HG02798 (cell line): ENCODE measurements around the gene CSHL1.
A peak's percentile ranks its signal among the peaks of the same experiment; 100 is the strongest.
"Not testable (repeated sequence)": the region's sequence is repeated elsewhere in the genome, so short reads cannot be mapped to it uniquely, and the experiment has no call there.

Experiments
- ATAC-seq: cut with Tn5 transposase; IDR thresholded peaks from one replicate; pipeline ENCODE4 v1.9.1; 2021; ENCODE audit warnings: mild to moderate bottlenecking; ENCODE audit not compliant: unreplicated experiment, poor library complexity

The CSHL1 gene

DNA sequence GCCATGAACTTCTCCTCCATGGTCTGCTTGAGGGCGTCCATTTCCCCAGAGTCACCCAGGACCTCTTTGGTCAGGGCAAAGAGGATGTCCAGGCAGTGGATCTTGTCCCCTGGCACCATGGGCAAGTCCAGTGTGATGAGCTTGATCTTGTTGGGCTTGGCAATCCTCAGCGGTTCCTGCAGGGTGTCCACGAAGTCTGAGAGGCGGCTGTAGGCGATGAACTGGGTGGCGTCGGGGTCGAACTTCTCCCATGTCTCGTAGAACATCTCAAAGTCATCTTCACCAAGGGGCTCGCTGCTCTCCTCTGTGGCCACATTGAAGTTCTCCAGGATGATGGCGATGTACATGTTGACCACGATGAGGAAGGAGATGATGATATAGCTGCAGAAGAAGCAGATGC, 30.1 kb upstream of the CSHL1 start:
- no peak for ATAC-seq

DNA sequence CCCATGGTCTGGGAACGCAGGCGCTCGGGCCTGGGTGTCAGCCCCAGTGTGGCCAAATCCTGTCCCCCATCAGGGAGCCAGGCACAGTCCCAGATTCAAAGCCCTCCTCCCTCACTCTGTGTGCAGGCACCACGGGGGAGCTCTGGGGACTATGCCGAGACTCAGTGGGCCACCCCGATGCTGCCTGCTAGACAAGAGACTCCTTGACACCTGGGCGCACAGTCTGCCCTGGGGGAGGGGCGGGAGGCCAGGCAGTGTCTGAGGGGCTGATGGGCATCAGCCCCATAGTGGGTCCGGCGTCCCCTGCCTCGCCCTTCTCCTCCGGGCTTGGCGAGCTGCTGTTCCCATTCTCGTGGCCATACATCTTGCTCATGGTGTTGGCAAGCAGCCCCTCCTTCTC, 29.5 kb upstream of the CSHL1 start:
- no peak for ATAC-seq

DNA sequence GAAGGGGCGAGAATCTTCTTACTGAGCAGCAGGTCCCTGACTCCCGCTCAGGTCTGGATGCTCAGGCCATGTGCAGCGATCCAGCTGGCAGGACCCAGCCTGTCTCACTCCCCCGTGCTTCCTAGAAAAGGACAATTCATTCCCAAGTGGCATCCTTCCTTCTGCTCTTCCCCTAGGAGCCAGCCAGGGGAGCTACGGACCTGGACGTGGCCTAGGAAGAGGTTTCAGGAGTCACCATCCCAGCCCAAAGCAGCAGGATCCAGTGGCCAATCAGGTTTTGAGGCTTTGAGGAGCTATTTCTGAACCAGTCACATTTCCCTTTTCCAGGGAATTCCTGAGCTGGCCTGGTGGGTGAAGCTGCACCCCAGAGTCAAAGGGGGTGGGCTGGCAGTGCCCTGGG, 28.8 kb upstream of the CSHL1 start:
- no peak for ATAC-seq

DNA sequence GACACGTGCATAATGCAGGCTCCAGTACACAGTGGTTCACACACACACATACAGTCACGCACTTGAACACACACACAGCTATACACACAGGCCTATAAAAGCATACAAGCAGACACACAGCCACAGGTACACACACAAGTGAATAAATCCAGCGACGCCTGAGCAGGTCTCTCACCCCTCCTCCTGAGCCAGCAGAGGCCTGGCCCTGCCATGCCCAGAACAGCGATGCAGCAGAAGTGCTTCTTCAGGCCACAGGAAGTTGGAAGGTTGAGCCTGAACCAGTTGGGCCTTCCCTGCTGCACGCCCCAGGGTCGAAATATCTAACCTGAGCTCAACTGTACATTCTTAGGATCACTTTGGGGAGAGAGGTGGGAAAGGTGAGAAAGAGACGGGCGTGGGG, 28.3 kb upstream of the CSHL1 start:
- ATAC-seq = no peak

DNA sequence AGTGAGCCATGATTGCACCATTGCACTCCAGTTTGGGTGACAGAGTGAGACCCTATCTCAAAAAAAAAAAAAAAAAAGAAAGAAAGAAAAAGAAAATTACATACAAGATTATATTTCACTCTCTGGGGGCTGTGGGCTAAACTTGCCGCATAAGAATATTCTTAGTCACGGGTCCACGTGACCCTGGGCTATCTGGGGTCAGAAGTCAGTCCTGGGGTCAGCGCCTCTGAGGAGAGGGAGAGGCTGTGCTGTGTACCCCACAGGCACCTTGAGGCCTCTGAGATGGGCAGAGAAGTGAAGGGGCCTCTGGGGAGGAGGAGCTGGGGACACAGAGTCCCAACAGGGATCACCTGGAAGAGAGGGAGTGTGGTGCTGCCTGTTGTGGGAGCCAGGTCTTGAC, 26.9 kb upstream of the CSHL1 start:
- no peak for ATAC-seq

DNA sequence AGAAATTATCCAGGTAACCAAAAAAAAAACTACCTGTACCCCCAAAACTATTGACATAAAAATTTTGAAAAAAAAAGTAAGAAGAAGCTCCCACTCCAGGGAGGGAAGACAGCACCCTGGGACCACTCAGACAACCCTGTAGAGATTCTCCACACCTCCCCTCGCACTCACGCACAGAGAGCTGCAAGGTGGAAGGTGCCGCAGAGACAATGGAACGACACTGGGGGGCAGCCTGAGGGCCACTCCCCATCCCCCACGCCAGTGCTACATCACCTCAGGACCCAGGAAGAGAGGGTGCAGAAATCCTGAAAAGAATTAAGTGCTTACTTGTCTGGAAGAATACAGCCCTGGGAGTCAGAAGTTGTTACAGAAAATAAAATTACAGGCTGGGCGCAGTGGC, 26.3 kb upstream of the CSHL1 start:
- ATAC-seq = no peak

DNA sequence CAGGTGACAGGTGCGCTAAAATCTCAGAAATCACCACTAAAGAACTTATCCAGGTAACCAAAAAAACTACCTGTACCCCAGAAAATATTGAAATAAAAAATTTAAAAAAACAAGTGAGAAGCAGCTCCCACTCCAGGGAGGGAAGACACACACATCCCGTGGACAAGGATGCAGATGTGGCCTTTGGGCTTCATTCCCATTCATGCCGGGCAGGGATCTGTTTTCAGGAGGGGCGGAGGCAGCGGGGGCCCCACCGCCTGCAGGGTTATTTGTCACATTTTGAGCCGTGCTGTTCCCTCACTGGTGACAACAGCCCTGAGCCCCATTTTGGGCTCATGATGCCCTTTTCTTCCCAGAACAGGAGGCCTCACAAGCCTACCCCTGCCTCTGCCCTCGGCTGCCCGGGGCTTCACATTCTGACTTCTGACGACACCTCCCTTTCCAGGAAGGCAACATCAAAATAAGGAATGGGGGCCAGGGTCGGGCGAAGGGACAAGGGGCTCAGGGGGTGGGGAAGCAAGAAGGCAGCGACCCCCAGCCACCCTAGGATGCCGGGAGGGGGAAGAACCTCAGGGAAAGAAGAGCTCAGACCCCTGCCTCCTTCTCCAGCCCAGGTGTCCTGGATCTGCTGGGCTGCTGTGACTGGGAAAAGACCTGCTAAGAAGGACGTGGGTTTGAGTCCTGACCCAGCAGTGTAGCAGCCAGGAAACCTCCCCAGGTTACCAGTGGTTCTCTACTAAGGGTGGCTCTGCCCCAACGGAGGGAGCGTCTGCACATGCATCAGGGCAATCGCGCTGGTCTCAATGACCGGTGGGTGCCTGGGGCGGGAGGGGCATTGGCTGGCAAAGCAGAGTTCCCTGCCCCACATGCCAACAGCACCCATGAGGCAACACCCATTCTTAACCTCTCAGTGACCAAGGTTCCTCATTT, 23.4 kb upstream of the CSHL1 start:
- ATAC-seq = no peak

DNA sequence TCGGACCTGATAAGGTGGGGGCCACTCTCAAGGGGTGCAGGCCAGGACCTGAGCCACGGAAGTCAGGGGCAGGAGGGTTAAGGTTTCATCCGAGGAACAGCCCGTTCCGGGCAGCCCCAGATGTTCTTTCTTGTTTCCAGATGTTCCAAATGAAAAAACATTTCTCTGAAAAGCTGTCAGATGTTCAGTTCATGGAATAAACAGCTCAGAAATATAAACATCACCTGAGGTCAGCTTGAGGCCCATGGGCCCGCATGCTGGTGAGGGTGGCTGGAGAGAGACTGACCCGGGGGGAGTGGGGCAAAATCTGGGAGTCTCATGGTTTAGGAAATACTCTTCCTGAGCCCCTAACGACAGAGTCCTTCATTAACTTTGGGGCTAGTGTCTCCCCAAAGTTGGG, 22.5 kb upstream of the CSHL1 start:
- ATAC-seq = no peak

DNA sequence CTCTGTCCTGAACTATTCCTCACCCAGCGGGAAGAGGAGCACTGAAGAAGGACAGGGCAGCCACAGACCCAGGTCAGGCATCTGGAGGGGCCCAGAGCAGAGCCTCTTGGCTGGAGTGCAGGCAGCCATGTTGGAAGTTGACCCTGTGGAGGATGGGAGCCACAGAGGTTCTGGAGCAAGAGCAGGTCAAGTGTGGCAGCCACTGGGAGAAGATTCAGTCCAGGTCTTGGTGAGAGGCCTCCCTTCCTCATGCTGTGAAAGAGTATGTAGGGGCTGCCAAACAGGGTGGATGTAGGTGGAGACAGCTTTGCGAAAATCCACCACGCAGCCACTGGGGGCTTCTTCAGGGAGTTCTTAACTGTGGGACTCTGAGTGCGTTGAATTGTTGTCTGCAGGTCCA, 21.7 kb upstream of the CSHL1 start:
- no peak for ATAC-seq

DNA sequence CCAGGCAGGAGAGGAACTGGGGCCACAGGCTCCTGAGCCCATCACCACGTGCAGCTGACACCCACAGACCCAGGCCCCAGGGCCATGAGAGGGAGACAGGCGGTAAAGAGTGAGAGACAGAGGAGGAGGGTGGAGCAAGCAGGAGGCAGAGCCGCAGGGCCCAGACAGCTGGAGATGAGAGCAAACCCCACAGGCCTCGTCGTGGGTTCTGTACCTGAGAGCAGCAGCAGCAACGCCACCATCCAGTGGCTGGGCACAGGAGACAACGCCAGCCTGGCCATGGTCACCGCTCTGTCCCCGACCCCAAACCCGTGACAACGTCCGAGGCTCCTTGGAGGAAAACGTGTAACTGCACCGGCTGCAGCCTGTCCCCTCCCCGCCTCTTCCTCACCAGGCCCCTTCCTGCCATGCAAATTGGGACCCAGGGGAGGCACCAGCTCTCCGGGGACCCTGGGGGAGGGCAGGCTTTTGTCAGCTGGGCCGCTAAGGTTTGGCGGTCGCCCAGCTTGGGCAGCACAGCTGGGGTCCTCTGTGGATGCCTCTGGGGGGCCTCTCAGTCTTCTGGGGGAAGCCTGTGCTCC, 21.0 kb upstream of the CSHL1 start, which contains the start of gene CD79B:
CD79B (minus strand) TSS at position 351 of the 581 bp plus-strand sequence; CDS start at position 281, 70 bp downstream.
- peak; percentile 85 for ATAC-seq

DNA sequence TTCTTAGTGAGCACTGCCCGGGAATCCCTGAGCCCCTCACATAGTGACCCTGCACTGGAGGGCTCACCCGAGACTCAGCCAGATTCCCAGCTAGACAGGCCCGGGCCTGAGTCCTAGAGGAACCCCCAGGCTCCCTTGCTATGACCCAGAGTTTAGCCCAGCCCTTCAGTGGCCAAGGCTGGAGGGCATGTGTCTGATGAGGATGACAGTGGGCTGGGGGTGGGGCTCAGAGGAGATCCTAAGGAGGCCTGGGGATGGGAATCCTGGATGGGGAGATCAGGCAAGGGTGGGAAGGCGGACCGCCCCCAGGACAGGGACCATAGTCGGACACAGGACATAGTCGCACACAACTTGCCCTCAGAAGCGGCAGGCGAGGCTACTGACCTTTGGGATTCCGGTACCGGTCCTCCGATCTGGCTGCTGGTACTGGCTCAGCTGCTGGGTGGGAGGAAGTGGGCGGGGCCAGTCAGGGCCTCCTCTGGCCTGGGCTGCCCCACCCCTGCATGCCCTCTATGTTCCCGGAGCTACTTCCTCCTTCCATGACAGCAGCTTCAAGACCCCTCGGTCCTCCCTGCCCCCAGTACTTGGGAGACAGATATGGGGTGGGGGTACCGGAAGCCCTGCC, 20.0 kb upstream of the CSHL1 start:
- no peak for ATAC-seq

DNA sequence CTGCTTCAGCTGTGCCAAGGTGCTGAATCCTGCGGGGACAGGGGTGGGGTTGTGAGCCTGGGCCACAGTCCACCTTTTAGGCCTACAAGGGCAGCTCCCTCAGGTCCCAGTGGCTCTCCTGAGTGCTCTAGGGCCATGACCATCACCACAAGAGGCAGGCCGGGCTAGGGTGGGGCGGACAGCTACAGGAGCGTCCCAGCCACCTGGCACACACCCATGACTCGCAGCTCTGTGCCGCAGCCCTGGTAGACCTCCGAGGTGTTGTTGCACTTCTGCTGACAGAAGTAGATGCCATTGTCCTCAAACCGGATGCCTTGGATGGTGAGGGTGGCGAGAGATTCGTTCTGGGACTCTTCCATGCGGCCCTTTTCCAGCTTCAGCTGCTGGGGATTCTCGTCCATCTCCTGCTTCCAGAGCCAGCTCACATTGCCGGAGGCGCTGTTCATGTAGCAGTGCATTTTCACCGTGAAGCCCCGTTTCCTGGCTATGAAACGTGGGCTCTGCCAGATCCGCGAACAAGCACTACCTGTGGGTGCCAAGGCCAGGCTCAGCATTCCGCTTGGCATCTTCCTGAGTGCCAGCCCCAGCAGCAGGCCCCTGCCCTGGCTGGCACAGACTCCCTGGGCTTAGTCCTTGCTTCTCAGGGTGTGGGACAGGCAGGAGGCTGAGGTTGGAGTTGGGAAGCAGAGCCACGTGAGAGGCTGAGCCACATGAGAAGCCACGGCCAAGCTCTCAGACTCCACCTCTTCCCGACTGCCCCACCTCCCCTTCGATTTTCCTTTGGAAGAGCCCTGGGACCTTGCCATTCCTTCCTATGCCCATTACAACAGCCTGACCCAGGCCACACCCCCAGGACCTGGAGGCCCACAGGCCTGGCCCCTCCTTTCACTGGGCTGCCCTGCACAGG, 19.1 kb upstream of the CSHL1 start:
- no peak for ATAC-seq

DNA sequence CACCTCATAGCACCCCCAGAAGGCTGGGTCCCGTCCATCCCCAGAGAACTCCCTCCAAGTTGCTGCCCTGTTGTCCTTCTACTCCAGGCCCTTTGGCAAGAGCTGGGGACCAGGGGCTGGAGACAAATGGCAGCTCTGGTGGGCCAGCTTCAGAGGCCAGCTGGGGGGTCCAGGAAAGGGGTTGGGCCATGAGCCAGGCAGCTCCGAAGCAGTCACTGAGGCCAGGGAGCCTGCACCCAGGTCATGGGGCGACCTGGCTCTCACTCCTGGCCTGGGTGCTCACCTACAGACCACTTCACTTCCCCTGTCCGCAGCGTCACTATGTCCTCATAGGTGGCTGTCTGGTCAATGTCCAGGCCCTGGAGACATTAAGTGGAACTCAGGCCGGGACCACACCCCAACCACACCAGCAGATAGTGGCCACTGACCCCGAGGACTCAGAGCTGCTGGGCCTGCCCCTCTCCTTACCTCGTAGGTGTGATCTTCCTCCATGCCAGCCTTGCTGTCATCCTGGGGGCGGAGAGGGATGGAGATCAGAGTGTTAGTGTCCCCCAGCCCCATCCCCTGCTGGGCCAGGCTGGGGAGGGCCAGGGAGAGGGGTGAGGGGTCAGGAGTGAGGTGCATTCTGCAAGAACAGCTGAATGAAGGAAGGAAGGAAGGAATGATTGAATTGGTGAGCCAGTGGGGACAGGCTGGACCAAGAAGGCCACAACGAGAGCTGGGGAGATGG, 18.1 kb upstream of the CSHL1 start:
- no peak for ATAC-seq

DNA sequence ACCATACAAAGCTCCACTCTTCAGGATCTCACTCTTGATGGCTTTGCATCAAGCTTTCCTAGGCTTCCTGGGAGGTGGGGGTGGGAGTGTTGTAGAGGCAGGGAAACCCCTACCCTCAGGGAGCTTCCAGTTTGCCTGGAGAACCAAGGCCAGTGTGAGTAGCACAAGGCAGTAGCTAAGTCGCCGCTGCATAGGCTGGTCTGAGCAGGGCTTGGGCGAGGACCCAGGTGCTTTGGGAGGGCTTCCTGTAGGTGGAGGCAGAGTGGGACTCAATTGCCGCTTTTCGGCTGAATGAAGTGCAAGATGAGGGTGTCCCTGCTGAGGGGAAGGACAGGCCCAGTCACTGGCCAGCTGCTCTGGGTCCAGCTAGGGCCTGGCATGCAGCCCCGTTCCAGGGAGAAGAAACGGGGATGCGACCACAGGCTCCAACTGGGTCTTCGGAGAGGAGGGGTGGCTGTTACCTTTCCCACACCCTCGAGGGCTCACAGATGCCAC, 17.2 kb upstream of the CSHL1 start:
- no peak for ATAC-seq

DNA sequence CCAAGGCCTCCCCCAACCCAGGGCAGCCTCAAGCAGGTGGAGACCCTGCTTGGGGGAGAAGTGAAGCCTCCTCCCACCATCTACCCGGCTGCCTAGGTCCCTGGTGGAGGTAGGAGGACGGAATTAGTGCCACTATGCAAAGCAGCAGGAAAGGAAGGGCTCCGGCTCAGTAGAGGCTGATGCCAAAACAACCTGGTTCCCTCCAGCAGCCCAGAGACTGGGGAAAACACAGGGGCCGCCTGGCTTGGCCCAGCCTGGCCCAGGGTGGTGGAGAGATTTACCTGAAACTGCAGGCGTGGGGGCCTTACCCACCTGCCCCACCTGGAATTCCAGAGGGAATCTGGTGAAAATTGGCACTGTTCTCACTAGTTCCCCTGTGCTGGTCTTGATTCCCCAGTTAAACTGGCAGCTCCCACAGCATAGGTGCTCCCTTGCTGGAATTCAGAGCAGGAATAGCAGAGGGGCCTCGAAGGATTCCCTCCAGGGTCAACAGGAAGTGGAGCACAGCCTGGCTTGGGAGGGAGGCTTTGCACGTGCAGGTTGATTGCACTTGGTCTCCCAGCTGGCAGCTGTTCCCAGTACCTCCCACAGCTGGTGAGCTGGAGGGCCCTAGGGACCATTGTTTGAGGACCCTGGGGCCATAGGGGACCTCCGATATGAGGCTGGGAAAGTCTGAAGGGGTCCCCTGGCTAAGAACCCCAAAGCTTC, 16.6 kb upstream of the CSHL1 start:
- peak; percentile 24 for ATAC-seq

DNA sequence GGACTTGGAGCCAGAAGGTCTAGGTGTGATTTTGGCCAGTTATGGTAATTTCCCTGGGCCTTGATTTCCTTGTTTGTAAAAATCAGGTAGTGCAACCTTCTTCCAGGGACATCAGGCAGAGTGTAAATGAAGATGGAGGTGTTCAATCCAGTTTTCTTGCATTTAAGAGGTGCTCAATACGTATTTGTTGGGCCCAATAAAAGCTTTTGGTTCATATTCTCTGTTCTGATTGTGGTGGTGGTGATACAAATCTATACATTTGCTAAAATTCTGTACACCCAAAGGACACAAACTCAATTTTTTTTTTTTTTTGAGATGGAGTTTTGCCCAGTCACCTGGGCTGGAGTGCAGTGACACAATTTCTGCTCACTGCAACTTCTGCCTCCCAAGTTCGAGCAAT, 15.1 kb upstream of the CSHL1 start:
- no peak for ATAC-seq

DNA sequence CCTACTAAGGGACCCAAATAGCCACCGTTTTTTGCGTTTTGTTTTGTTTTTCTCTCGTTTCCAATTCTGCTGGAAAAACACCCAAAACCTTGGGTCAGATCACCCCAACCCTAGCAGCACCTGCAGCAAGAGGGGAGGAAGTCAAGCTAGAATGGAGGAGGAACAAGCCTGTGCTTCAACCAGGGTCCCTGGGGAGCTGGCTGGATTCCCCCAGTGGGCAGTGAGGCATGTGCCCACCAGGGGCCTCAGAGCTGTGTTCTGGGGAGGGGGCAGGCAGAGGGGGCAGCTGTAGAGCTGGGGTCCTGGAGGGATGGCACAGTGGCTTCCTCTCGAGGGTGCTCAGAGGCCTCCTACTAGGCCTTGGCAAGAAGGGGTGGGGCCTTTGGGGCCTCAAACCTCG, 14.6 kb upstream of the CSHL1 start:
- no peak for ATAC-seq

DNA sequence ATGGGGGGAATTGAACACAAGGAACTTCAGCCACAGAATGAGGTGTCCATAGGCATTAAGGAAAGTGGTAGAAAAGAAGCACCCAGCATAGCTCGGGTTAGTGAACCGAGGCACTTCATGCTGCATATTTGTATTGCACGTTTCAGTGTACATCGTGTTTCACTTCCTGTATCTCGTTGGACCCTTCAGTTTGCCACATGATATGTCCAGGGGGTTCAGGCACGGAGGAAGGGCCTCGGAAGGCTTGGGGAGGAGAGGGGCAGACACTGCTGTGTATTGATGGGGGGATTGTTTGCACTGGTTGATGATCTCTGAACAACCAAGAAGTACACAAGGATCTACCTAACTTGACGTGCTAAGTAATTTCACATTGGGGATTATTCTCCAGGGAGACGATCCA, 11.3 kb upstream of the CSHL1 start:
- ATAC-seq = not testable (repeated sequence)

DNA sequence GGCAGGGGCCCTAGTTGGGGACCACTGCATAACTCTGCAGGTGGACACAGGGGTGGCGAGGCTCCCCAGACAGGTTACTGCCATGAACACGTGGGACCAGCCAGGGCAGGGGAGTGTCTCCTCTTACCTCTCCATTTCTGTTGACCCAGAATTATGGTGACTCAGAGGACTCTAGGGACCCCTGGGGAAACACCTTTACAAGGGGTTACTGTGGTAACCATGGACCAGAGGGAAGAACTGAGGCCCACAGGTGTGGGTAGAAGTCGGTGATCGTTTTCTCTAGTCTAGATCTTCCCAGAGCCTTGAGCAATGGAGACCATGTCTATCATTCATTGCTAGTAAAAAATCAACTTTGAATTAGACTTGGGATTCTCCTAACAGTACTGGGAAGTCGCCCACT, 9.7 kb upstream of the CSHL1 start:
- ATAC-seq = not testable (repeated sequence)
